ENCODE results near the gene CXCL5.
"Not testable (repeated sequence)": the region's sequence is repeated elsewhere in the genome, so short reads cannot be mapped to it uniquely, and the experiment has no call there.

CXCL5 gene

DNA sequence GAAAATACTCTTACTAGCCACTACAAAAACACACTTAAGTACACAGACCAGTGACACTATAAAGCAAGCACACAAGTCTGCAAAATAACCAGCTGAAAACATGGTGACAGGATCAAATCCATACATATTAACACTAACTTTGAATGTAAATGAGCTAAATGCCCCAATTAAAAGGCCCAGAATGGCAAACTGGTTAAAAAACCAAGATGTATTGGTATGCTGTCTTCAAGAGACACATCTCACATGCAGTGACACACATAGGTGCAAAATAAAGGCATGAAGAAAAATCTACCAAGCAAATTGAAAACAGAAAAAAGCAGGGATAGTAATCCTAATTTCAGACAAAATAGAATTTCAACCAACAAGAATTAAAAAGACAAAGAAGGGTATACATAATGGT lies 27.5 kb downstream of the CXCL5 start:
- DNase-seq (ENCODE audit: low read depth in 2 of 2), result no peak

DNA sequence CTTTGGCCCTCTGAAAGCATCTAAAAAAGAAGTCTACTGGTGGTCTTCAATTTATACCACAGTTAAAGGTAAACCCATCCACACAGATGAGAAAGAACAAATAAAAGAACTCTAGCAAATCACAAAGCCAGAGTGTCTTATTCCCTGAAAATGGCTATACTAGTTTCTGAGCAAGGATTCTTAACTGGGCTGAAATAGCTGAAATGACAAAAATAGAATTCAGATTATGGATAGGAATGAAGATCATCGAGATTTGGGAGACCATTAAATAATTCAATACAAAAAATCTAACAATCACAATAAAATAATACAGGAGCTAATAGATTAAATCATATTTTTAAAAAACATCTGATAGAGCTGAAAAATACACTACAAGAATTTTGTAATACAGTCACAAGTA lies 28.5 kb downstream of the CXCL5 start:
- no peak for DNase-seq (ENCODE audit: low read depth in 2 of 2)

DNA sequence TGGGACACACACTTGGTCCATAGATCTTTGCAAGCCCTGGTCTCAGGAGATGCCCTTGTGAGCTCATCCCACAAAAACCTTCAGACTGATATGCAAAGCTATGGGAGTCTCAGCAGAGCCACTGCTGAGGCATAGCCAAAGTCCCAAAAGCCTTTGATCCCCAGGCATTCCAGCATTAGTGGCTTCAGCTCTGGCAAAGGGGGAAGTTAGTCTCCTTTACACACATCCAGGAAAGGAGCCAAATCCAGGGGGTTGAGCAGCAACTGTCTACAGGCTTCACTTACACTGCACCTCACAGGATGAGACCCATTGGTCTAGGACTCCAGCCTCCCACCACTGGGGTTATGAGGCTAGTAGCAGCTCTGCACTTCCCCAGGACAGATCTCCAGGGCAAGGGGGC lies 30.6 kb downstream of the CXCL5 start:
- no peak for DNase-seq (ENCODE audit: low read depth in 2 of 2)

DNA sequence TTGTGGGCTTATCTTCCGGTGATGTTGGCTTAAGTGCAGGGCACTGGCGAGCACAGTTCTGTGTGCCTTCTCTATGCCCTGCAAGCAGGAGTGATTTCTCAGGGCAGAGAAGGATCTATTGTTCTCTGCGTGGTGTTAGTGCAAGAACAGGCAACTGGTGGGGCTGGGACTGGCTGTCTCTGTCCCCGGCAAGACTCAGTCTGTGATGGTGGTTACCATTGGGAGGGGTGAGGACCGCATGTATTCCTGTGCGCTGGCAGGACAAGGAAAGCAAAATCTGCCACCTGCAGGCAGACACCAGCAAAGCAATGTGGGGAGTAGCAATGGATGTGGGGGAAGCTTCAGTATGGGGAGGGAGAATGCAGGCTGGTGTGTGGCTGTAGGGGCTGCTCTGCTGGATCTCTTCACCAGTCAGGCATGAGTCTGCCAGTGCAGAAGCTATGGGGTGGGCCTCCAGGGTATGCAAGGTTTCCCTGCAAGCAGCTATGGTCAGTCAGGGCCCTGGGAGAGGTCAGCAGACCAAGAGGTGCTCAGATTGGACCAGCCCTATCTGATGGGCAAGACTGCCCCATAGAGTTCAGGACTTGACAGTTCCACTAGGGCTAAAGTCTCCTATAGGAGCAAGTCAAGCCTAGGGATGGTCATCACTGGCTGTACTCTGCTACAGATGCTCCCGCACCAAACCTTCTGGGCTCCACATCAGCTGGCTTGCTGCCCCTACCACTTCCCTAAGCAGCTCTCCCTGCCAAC lies 33.4 kb downstream of the CXCL5 start:
- DNase-seq (ENCODE audit: low read depth in 2 of 2), result no peak

DNA sequence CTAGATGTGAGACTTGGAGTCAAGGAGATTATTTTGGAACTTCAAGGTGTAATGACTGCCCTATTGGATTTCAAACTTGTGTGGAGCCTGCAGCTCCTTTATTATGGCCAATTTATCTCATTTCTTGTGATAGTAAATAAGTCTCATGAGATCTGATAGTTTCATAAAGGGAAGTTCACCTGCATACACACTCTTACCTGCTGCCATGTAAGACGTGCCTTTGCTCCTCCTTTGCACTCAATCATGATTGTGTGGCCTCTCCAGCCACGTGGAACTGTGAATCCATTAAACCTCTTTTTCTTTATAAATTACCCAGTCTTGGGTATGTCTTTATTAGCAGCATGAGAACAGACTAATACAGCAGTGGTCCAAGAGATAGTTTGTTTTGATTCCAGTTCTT lies 35.8 kb downstream of the CXCL5 start:
- no peak for DNase-seq (ENCODE audit: low read depth in 2 of 2)

DNA sequence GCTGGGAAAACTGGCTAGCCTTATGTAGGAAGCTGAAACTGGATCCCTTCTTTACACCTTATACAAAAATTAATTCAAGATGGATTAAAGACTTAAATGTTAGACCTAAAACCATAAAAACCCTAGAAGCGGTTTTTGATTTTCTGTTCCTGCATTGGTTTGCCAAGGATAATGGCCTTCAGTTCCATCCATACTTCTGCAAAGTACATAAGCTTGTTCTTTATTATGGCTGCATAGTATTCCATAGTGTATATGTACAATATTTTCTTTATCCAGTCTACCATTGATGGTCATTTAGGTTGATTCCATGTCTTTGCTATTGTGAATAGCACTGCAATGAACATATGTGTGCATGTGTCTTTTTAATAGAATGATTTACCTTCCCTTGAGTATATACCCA lies 39.4 kb downstream of the CXCL5 start:
- not testable (repeated sequence) for DNase-seq (ENCODE audit: low read depth in 2 of 2)

DNA sequence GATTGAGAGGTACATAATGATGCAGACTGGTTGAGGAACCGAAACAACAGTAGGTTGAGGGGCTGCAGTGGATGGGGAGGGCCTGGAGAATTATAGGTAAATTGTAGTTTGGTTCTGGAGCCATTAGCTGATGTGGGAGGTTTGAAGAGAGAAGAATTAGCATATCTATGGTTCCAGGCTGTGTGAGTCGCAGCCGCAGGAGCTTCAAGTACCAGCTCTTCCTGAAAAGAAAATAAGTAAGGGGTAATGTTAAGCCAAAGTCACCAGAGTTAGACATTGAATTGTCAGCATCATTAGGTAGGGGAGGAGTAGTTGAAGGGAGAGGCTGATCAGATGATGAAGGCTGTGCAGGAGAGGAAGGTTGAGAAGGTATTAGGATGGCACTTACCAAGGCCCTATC lies 46.1 kb downstream of the CXCL5 start:
- DNase-seq (ENCODE audit: low read depth in 2 of 2), result no peak

DNA sequence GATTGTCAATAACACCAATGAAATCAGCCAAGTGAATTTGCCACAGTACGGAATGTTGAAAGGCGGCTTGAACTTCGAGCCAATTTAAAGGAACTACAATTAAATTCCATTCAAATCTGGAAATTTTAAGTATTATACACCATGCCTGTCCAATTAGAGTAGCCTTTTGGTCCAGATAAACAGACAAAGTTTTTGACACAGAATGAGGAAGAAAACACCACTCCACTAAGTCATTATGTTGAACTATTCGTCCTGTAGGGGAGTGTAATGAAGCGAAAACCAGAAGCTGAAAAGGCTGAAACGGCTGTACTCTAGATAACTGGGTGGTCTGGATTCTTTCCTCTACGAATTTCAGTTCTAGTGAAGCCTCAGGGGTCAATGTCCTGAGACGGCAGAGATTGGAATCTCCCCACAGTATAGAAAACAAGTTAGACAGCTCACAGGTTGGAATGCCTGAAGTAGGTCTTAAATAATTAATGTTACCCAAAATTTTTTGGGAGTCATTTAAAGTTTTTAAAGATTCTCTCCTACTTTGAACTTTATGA lies 48.0 kb downstream of the CXCL5 start:
- DNase-seq (ENCODE audit: low read depth in 2 of 2), result not testable (repeated sequence)

DNA sequence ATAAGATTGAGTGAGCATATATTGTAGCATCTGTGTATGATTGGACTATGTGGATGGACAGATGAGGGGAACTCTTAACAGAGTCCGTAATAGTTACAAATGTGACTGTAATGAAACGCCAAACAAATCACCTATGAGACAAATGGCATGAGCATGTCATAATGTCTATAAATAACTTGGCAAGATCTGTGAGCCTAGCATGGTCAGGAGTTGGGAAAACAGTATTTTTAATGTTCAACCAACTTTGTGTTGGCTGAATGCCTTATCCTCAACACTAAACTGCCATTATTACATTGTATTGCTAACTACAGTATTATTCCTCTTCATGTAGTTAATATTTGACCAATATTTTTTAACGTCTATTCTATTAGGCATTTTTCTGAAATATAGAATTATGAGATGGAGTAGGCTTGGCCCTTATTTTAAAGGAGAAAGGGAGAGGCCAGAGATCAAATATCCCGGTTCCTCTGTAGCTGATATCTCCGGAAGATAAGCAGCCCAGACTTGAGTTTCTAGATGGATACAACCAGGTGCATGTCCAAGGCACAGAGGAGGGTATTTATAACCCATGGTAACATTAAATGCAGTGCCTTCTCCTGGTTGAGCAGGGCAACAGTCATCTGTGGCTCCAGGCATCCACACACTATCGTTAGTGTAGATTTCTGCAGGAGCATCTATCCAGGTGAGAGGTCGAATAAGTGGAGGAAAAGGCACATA lies 49.3 kb downstream of the CXCL5 start:
- no peak for DNase-seq (ENCODE audit: low read depth in 2 of 2)

DNA sequence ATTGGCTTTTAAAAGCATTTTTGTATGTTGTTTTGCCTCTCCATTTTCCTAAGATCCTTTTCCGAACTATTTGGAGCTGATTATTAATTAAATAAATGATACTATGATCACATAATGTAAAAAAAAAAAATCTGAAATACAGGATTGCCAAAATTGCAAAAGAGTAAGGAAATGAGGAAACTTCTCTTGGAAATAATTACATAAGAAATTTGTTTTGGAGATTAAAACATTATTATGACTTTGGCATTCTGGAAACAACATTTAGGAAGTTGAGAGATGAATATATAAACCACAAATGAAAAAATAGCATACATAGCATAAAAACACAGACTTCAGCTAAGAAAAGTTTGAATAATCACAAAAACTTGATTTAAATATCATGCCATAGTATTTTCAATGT lies 50.2 kb downstream of the CXCL5 start:
- no peak for DNase-seq (ENCODE audit: low read depth in 2 of 2)

DNA sequence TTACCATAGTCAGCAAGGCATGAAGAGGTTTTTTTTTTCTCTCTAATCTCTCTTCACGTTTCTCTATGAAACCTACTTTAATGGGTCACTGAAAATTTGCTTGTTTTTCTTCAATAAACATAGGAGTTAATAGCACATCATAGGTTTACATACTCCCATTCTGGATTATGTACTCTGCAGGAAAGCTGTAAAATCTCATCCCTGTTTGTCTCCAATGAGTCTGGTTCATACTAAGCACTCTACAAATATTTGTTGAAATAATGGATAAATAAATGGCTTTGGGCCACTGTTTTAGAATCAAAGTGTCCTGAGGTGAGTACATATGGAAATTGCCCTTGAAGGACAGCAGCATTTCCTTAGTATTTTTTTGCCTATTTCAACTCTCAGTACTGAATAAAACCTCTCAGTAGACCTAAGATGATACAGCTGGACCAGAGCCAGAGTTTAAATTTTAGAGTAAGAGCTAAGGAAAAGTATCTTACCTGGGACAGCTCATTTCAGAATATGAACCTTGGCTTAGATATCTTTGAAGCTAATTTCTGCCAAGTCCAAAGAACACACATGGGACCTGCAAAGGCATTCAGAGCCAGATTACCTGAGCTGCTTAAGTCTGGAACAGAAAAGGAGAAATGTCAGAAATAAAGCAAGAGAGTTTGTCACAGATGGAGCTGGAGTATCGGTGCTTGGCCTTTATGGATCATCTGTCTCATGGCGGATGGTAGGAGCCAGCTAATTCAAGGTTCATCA lies 51.1 kb downstream of the CXCL5 start:
- DNase-seq (ENCODE audit: low read depth in 2 of 2), result no peak

DNA sequence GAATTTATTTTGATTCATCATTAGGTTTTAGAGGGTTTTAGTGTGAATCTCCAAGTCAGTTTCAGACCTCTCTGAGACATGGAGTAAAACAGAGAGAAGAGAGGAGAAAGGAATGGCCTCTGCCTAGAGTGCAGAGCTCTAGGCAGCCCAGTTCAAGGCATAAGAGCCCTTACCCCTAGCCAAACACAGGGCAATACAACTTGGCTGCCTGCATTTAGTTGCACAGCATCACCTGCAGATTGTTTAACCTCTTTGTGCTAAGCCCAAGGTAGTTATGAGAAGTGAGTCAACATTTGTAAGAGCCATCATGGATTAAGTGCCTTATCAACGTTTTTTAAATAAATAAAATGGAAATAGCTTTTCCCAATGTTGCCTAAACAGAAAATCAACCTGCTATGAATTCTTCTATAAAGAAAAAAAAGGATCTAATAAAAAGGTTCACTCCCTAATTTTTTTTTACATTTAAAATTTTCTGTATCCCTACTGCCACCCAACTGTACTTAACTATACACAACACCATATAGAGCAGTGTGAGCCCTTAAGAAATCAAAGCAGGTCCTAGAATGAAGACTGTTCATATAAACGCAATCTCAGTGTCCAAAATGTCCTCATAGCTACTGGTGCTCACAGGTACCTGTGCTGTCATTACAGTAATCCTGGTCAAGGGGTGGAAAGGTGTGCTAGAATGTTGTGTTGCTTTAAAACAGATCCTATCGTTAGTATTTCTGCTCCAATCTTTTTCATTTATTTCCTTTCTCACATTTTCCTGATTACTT lies 52.6 kb downstream of the CXCL5 start:
- DNase-seq (ENCODE audit: low read depth in 2 of 2), result no peak
